Activated CD8-positive, alpha-beta memory T cell treated with anti-CD3 and anti-CD28 coated beads, Interleukin-2, amount 50 U/mL, for 24 hours (primary cell): ENCODE data around the gene CABP4.

Experiments used
- DNase-seq: peaks from one replicate; pipeline ENCODE4 v3.0.0-alpha.2; 2020; ENCODE audit errors: extremely low read depth

CABP4 gene

GRCh38 chr11:67455054-67455453, at the start of gene CABP4:
TSS of gene CABP4 (plus strand) at chr11:67455354. CDS start at chr11:67455424, 70 bp downstream.
- DNase-seq: no peak

- DNase-seq: no peak
Observed at GRCh38 chr11:67405688-67406339, 49.3 kb upstream of the CABP4 start.

- no peak for DNase-seq
Observed at GRCh38 chr11:67406420-67406968, 48.7 kb upstream of the CABP4 start.

- no peak for DNase-seq
Observed at GRCh38 chr11:67406969-67407687, 48.0 kb upstream of the CABP4 start.

GRCh38 chr11:67407688-67408163, 47.4 kb upstream of the CABP4 start:
- DNase-seq: no peak

- no peak for DNase-seq
Observed at GRCh38 chr11:67408437-67409200, 46.5 kb upstream of the CABP4 start.

GRCh38 chr11:67409261-67409666, 45.9 kb upstream of the CABP4 start:
- no peak for DNase-seq

GRCh38 chr11:67409781-67410368, 45.3 kb upstream of the CABP4 start:
- DNase-seq: no peak

GRCh38 chr11:67410369-67410831, 44.8 kb upstream of the CABP4 start:
- DNase-seq: no peak

- no peak for DNase-seq
Observed at GRCh38 chr11:67410984-67411784, 44.0 kb upstream of the CABP4 start.

- DNase-seq: no peak
Observed at GRCh38 chr11:67411785-67412152, 43.4 kb upstream of the CABP4 start.

GRCh38 chr11:67412495-67413179, 42.5 kb upstream of the CABP4 start:
- no peak for DNase-seq

- DNase-seq: no peak
Observed at GRCh38 chr11:67413266-67413849, 41.8 kb upstream of the CABP4 start.

GRCh38 chr11:67415501-67416304, 39.5 kb upstream of the CABP4 start, which contains the start of gene CARNS1:
TSS of gene CARNS1 (plus strand) at chr11:67415678. CDS start at chr11:67416200, 522 bp downstream.
- no peak for DNase-seq

GRCh38 chr11:67416416-67417335, 38.5 kb upstream of the CABP4 start:
- no peak for DNase-seq

- no peak for DNase-seq
Observed at GRCh38 chr11:67417425-67417824, 37.7 kb upstream of the CABP4 start.

GRCh38 chr11:67418476-67419281, 36.5 kb upstream of the CABP4 start:
- no peak for DNase-seq
